OCI-LY7 (cell line): ENCODE results near the gene TEPSIN.

Source experiments
- CTCF ChIP-seq: fragments of 200-600 bp; sonication (generic); conservative IDR thresholded peaks from 2 replicates; pipeline ENCODE4 v1.5.1; 2014; ENCODE audit warnings: mild to moderate bottlenecking, antibody characterized with exemption, low read length, moderate library complexity, mixed read lengths
- EZH2phosphoT487 ChIP-seq: fragments of 200-600 bp; sonication (generic); IDR thresholded peaks from 2 replicates; pipeline ENCODE4 v1.6.1; 2018; ENCODE audit warnings: low read depth, borderline replicate concordance, mild to moderate bottlenecking, mixed run types, antibody characterized with exemption, low read length, moderate library complexity, mixed read lengths

GRCh38 chr17:81179861-81180260 is 59.0 kb downstream of the TEPSIN start:
- TF ChIP-seq CTCF: no peak
- no peak for TF ChIP-seq EZH2phosphoT487
